ENCODE measurements around the gene DSC2.

Gene DSC2

GRCh38 chr18:31066266-31066665 lies 36.0 kb downstream of the DSC2 start:
- H3K36me3 ChIP-seq = no peaks in the 10 kb centered on the region
- no peaks in the 10 kb centered on the region for H3K27me3 ChIP-seq
- H3K4me3 ChIP-seq (ENCODE audit: low read depth, low read length) = no peak overlapping the region
- no peaks in the 10 kb centered on the region for H3K4me1 ChIP-seq
- TF ChIP-seq CTCF (IDR thresholded peaks at IDR 0.05; ENCODE audit: low read depth, low read length) = no peak
- no peak for DNase-seq
- H3K9me3 ChIP-seq = no peaks in the 10 kb centered on the region

GRCh38 chr18:31065036-31065773 lies 37.0 kb downstream of the DSC2 start:
- Histone ChIP-seq H3K4me1 (no peaks in the 10 kb centered on the region), H3K9me3 (no peaks in the 10 kb centered on the region), H3K27me3 (no peaks in the 10 kb centered on the region), H3K36me3 (no peaks in the 10 kb centered on the region), H3K4me3 (ENCODE audit: low read depth, low read length) (no peak overlapping the region)
- no peak for DNase-seq
- TF ChIP-seq CTCF (IDR thresholded peaks at IDR 0.05; ENCODE audit: low read depth, low read length) = no peak

GRCh38 chr18:31064130-31064529 lies 38.1 kb downstream of the DSC2 start:
- no peak for DNase-seq
- Histone ChIP-seq H3K27me3 (no peaks in the 10 kb centered on the region), H3K9me3 (no peaks in the 10 kb centered on the region), H3K36me3 (no peaks in the 10 kb centered on the region), H3K4me1 (no peaks in the 10 kb centered on the region), H3K4me3 (ENCODE audit: low read depth, low read length) (no peak overlapping the region)
- no peak for TF ChIP-seq CTCF (IDR thresholded peaks at IDR 0.05; ENCODE audit: low read depth, low read length)

- Histone ChIP-seq H3K27me3 (no peaks in the 10 kb centered on the region), H3K4me3 (ENCODE audit: low read depth, low read length) (no peak overlapping the region), H3K9me3 (no peaks in the 10 kb centered on the region), H3K36me3 (no peaks in the 10 kb centered on the region), H3K4me1 (no peaks in the 10 kb centered on the region)
- DNase-seq = no peak
- TF ChIP-seq CTCF (IDR thresholded peaks at IDR 0.05; ENCODE audit: low read depth, low read length) = no peak
These were observed 40.3 kb downstream of the DSC2 start for GRCh38 chr18:31061945-31062344.

- no peak overlapping the region for H3K4me3 ChIP-seq (ENCODE audit: low read depth, low read length)
- H3K36me3 ChIP-seq = no peaks in the 10 kb centered on the region
- no peak for DNase-seq
- TF ChIP-seq CTCF (IDR thresholded peaks at IDR 0.05; ENCODE audit: low read depth, low read length) = no peak
- no peaks in the 10 kb centered on the region for H3K4me1 ChIP-seq
- H3K27me3 ChIP-seq = no peaks in the 10 kb centered on the region
- no peaks in the 10 kb centered on the region for H3K9me3 ChIP-seq
These were observed 43.3 kb downstream of the DSC2 start for GRCh38 chr18:31058897-31059296.

- Histone ChIP-seq H3K27me3 (no peaks in the 10 kb centered on the region), H3K4me3 (ENCODE audit: low read depth, low read length) (no peak overlapping the region), H3K36me3 (no peaks in the 10 kb centered on the region), H3K4me1 (no peaks in the 10 kb centered on the region), H3K9me3 (no peaks in the 10 kb centered on the region)
- TF ChIP-seq CTCF (IDR thresholded peaks at IDR 0.05; ENCODE audit: low read depth, low read length) = no peak
- no peak for DNase-seq
These were observed 44.3 kb downstream of the DSC2 start for GRCh38 chr18:31057917-31058316.

Measured in BE2C (cell line).